GM19468 (cell line): ENCODE measurements around the gene YARS1.

Experiments
- ATAC-seq: cut with Tn5 transposase; IDR thresholded peaks from one replicate; pipeline ENCODE4 v1.9.1; 2021; ENCODE audit warnings: mild to moderate bottlenecking, moderate library complexity, moderate number of reproducible peaks; ENCODE audit not compliant: unreplicated experiment; ENCODE audit errors: extremely low read depth

YARS1 gene

GRCh38 chr1:32766328-32766972 is 50.7 kb downstream of the YARS1 start:
- no peak for ATAC-seq

GRCh38 chr1:32765570-32766327 is 51.4 kb downstream of the YARS1 start:
- no peak for ATAC-seq

- ATAC-seq, result no peak
Measured at GRCh38 chr1:32764826-32765569, 52.2 kb downstream of the YARS1 start.

GRCh38 chr1:32763221-32763620 is 53.9 kb downstream of the YARS1 start:
- no peak for ATAC-seq

- no peak for ATAC-seq
Measured at GRCh38 chr1:32761936-32762335, 55.2 kb downstream of the YARS1 start.

- no peak for ATAC-seq
Measured at GRCh38 chr1:32761253-32761877, 55.8 kb downstream of the YARS1 start.

- no peak for ATAC-seq
Measured at GRCh38 chr1:32759997-32760623, 57.0 kb downstream of the YARS1 start.

GRCh38 chr1:32759521-32759981 is 57.6 kb downstream of the YARS1 start:
- no peak for ATAC-seq

- ATAC-seq, result no peak
Measured at GRCh38 chr1:32758795-32759430, 58.2 kb downstream of the YARS1 start.

- ATAC-seq, result no peak
Measured at GRCh38 chr1:32758177-32758794, 58.9 kb downstream of the YARS1 start.

GRCh38 chr1:32757213-32757895 is 59.8 kb downstream of the YARS1 start:
- no peak for ATAC-seq

GRCh38 chr1:32755810-32756159 is 61.4 kb downstream of the YARS1 start:
- no peak for ATAC-seq

- no peak for ATAC-seq
Measured at GRCh38 chr1:32755098-32755809, 61.9 kb downstream of the YARS1 start.

GRCh38 chr1:32754317-32755097 is 62.7 kb downstream of the YARS1 start:
- ATAC-seq, result no peak

- ATAC-seq, result no peak
Measured at GRCh38 chr1:32753532-32754316, 63.4 kb downstream of the YARS1 start.

GRCh38 chr1:32749771-32750170 is 67.4 kb downstream of the YARS1 start:
- ATAC-seq, result no peak

GRCh38 chr1:32749332-32749731 is 67.8 kb downstream of the YARS1 start:
- no peak for ATAC-seq
